KMS-11 (cell line): ENCODE measurements around the gene CD58.

Experiments used
- H2AFZ ChIP-seq: fragments of 200-600 bp; sonication (generic); 2 replicates; pipeline ENCODE4 v1.6.1; 2016; ENCODE audit warnings: antibody characterized with exemption, mixed run types, low read depth
- H3K27ac ChIP-seq: fragments of 200-600 bp; sonication (generic); 2 replicates; pipeline ENCODE4 v1.6.1; 2016; ENCODE audit warnings: mild to moderate bottlenecking, mixed run types
- H3K27me3 ChIP-seq: fragments of 200-600 bp; sonication (generic); 2 replicates; pipeline ENCODE4 v1.6.1; 2017; ENCODE audit warnings: mild to moderate bottlenecking, low read depth, mixed run types, moderate library complexity; ENCODE audit not compliant: insufficient read depth
- H3K36me3 ChIP-seq: fragments of 200-600 bp; sonication (generic); 2 replicates; pipeline ENCODE4 v1.6.1; 2017; ENCODE audit warnings: mild to moderate bottlenecking, mixed run types; ENCODE audit not compliant: insufficient read depth
- H3K4me1 ChIP-seq: fragments of 200-600 bp; sonication (generic); 2 replicates; pipeline ENCODE4 v1.6.1; 2016; ENCODE audit warnings: mild to moderate bottlenecking, low read depth, mixed run types; ENCODE audit not compliant: poor library complexity, severe bottlenecking
- H3K4me2 ChIP-seq: fragments of 200-600 bp; sonication (generic); 2 replicates; pipeline ENCODE4 v1.7.0; 2016; ENCODE audit warnings: mild to moderate bottlenecking, mixed run types
- H3K4me3 ChIP-seq: fragments of 200-600 bp; sonication (generic); IDR thresholded peaks from 2 replicates; pipeline ENCODE4 v1.6.1; 2017; ENCODE audit warnings: low read depth, low read length, mixed read lengths; ENCODE audit not compliant: insufficient read depth
- H3K79me2 ChIP-seq: fragments of 200-600 bp; sonication (generic); 2 replicates; pipeline ENCODE4 v1.6.1; 2016; ENCODE audit warnings: low read depth, mixed run types; ENCODE audit not compliant: insufficient read depth
- H3K9ac ChIP-seq: fragments of 200-600 bp; sonication (generic); 2 replicates; pipeline ENCODE4 v1.6.1; 2016; ENCODE audit warnings: mild to moderate bottlenecking, mixed run types
- H4K20me1 ChIP-seq: fragments of 200-600 bp; sonication (generic); 2 replicates; pipeline ENCODE4 v1.6.1; 2016; ENCODE audit warnings: mild to moderate bottlenecking, mixed run types; ENCODE audit not compliant: insufficient read depth
- CTCF ChIP-seq: fragments of 200-600 bp; sonication (generic); conservative IDR thresholded peaks from 2 replicates; pipeline ENCODE4 v1.6.1; 2017; ENCODE audit warnings: low read depth, mild to moderate bottlenecking, antibody characterized with exemption, low read length, moderate library complexity, mixed read lengths

CD58 gene

GRCh38 chr1:116493036-116493435 is 77.8 kb downstream of the CD58 start:
- H3K79me2 ChIP-seq, result no peaks in the 10 kb centered on the region
- no peak overlapping the region for H3K27ac ChIP-seq
- H3K27me3 ChIP-seq, result no peaks in the 10 kb centered on the region

GRCh38 chr1:116492358-116492811 is 78.4 kb downstream of the CD58 start:
- H3K27me3 ChIP-seq, result no peaks in the 10 kb centered on the region
- H3K4me2 ChIP-seq, result no peak overlapping the region
- H3K79me2 ChIP-seq, result no peaks in the 10 kb centered on the region
- H2AFZ ChIP-seq, result no peak overlapping the region
- H3K9ac ChIP-seq, result no peak overlapping the region
- H4K20me1 ChIP-seq, result no peaks in the 10 kb centered on the region
- no peak overlapping the region for H3K27ac ChIP-seq
- no peak overlapping the region for H3K4me3 ChIP-seq
- H3K36me3 ChIP-seq, result no peaks in the 10 kb centered on the region
- no peaks in the 10 kb centered on the region for H3K4me1 ChIP-seq
- TF ChIP-seq CTCF, result no peak

More at GRCh38 chr1:116493036-116493435, 77.8 kb downstream of the CD58 start:
- no peak overlapping the region for H3K9ac ChIP-seq
- no peaks in the 10 kb centered on the region for H3K36me3 ChIP-seq
- H4K20me1 ChIP-seq, result no peaks in the 10 kb centered on the region
- no peak overlapping the region for H3K4me3 ChIP-seq
- no peak for TF ChIP-seq CTCF
- no peaks in the 10 kb centered on the region for H3K4me1 ChIP-seq
- no peak overlapping the region for H3K4me2 ChIP-seq
- no peak overlapping the region for H2AFZ ChIP-seq

GRCh38 chr1:116491700-116492357 is 79.0 kb downstream of the CD58 start:
- H3K27ac ChIP-seq, result no peak overlapping the region
- H2AFZ ChIP-seq, result no peak overlapping the region
- H3K9ac ChIP-seq, result no peak overlapping the region
- no peaks in the 10 kb centered on the region for H4K20me1 ChIP-seq
- H3K4me2 ChIP-seq, result no peak overlapping the region
- TF ChIP-seq CTCF, result no peak
- H3K4me1 ChIP-seq, result no peaks in the 10 kb centered on the region
- H3K27me3 ChIP-seq, result no peaks in the 10 kb centered on the region
- no peaks in the 10 kb centered on the region for H3K36me3 ChIP-seq
- no peak overlapping the region for H3K4me3 ChIP-seq
- H3K79me2 ChIP-seq, result no peaks in the 10 kb centered on the region

- H3K79me2 ChIP-seq, result no peaks in the 10 kb centered on the region
- no peaks in the 10 kb centered on the region for H3K36me3 ChIP-seq
- H4K20me1 ChIP-seq, result no peaks in the 10 kb centered on the region
- TF ChIP-seq CTCF, result no peak
- H2AFZ ChIP-seq, result no peak overlapping the region
- H3K4me2 ChIP-seq, result no peak overlapping the region
- no peak overlapping the region for H3K4me3 ChIP-seq
- H3K4me1 ChIP-seq, result no peaks in the 10 kb centered on the region
- H3K27me3 ChIP-seq, result no peaks in the 10 kb centered on the region
- H3K27ac ChIP-seq, result no peak overlapping the region
- H3K9ac ChIP-seq, result no peak overlapping the region
These were observed 80.2 kb downstream of the CD58 start for GRCh38 chr1:116490588-116490987.
